Neural progenitor cell (in vitro differentiated cells): ENCODE data around the gene GLI2.

ENCODE experiments used
- EZH2phosphoT487 ChIP-seq: fragments of 200-600 bp; sonication (generic); IDR thresholded peaks from 2 replicates; pipeline ENCODE4 v1.6.1; 2017; ENCODE audit warnings: antibody characterized with exemption
- TF ChIP-seq, protein P1 (sequence below): fragments of 200-600 bp; sonication (generic); IDR thresholded peaks from 2 replicates; pipeline ENCODE4 v1.5.1; 2017; ENCODE audit warnings: antibody characterized with exemption, mild to moderate bottlenecking

DNA sequence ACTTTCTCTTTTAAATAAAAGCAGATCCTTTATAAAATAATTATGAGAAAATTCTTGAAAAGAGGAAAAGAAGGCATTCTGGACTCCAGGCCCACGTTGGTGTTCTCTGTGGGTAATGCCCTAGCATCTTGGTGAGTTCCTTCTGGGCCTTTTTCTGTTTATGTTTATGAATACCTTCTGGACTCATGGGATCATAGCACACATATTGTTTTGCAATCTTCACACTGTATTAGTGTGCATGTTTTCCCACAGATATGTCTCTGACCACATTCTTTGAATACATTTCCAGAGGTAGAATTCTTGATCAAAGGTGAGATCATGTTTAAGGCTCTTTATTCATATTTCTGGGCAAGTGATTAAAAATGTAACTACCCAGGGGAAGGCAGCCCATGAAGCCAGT is 15.9 kb downstream of the GLI2 start:
- TF ChIP-seq, protein P1, sequence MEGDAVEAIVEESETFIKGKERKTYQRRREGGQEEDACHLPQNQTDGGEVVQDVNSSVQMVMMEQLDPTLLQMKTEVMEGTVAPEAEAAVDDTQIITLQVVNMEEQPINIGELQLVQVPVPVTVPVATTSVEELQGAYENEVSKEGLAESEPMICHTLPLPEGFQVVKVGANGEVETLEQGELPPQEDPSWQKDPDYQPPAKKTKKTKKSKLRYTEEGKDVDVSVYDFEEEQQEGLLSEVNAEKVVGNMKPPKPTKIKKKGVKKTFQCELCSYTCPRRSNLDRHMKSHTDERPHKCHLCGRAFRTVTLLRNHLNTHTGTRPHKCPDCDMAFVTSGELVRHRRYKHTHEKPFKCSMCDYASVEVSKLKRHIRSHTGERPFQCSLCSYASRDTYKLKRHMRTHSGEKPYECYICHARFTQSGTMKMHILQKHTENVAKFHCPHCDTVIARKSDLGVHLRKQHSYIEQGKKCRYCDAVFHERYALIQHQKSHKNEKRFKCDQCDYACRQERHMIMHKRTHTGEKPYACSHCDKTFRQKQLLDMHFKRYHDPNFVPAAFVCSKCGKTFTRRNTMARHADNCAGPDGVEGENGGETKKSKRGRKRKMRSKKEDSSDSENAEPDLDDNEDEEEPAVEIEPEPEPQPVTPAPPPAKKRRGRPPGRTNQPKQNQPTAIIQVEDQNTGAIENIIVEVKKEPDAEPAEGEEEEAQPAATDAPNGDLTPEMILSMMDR, result no peak
- TF ChIP-seq EZH2phosphoT487, result no peak
